GM18867 (cell line): ENCODE measurements around the gene SDF2L1.
"Not testable (repeated sequence)": the region's sequence is repeated elsewhere in the genome, so short reads cannot be mapped to it uniquely, and the experiment has no call there.

Source experiments
- ATAC-seq: cut with Tn5 transposase; IDR thresholded peaks from one replicate; pipeline ENCODE4 v1.9.1; 2021; ENCODE audit warnings: mild to moderate bottlenecking, moderate library complexity; ENCODE audit not compliant: unreplicated experiment

Gene SDF2L1

GRCh38 chr22:21635771-21636510, 6.2 kb upstream of the SDF2L1 start:
- no peak for ATAC-seq

- no peak for ATAC-seq
Measured at GRCh38 chr22:21636629-21637218, 5.4 kb upstream of the SDF2L1 start.

DNA sequence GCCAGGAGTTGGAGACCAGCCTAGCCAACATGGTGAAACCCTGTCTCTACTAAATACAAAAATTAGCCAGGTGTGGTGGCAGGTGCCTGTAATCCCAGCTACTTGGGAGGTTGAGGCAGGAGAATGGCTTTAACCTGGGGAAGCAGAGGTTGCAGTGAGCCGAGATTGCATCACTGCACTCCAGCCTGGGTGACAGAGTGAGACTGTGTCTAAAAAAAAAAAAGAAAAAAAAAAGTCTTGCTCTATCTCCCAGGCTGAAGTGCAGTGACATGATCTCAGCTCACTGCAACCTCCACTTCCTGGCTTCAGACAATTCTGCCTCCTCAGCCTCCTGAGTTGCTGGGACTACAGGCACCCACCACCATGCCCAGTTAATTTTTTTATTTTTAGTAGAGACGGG, 4.7 kb upstream of the SDF2L1 start:
- not testable (repeated sequence) for ATAC-seq

DNA sequence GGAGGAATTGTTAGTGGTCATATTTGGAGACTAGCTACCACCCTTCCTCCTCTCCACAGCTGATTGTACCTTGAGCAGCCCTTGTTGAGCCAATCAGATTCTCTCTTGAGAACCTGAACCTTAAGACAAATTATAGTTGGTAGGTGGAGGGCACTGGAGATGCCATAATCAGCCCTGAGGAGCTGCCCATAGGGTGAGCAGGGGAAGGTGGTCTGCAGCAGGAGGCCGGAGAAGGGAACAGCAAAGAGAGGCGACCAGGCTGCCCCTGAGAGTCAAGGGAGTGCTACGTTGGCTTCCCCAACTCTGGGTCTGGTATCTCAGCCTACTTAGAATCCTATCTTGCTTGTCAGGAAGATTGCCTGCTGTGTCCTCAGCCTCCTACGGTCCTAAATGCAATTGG, 2.7 kb upstream of the SDF2L1 start:
- ATAC-seq: no peak

DNA sequence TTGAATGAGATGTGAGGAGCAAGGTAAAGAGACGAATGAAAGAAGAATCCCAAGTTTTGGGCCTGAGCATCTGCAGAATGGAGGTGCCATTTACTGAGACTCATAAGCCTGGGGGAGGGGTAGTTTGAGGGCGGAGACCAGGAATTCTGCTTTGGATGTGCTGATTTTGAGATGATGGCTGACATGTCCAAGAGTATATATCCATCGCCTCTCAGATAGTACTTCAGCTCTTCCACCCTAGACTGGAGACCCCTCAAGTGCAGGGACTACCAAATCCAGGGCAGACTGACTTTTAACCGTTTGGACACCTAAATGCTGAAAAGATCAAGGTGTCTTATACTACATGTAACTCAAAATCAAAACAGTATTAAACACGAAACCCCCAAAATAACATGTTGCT, 1.3 kb upstream of the SDF2L1 start:
- no peak for ATAC-seq

- peak; percentile 10 for ATAC-seq
Measured at GRCh38 chr22:21641417-21641788, 699 bp upstream of the SDF2L1 start.

- ATAC-seq: no peak
Measured at GRCh38 chr22:21642584-21643448, 714 bp downstream of the SDF2L1 start.

- ATAC-seq: no peak
Measured at GRCh38 chr22:21643533-21644357, 1.6 kb downstream of the SDF2L1 start.

DNA sequence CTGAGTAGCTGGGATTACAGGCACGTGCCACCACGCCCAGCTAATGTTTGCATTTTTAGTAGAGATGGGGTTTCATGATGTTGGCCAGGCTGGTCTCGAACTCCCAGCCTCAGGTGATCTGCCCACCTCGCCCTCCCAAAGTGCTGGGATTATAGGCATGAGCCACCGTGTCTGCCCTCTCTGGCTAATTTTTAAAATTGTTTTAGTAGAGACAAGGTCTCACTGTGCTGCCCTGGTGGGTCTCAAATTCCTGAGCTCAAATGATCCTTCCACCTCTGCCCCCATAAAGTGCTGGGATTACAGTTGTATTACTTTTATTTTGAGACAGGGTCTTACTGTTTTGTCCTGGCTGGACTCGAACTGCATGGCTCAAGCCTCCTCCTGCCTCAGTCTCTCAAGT, 3.4 kb downstream of the SDF2L1 start:
- not testable (repeated sequence) for ATAC-seq

DNA sequence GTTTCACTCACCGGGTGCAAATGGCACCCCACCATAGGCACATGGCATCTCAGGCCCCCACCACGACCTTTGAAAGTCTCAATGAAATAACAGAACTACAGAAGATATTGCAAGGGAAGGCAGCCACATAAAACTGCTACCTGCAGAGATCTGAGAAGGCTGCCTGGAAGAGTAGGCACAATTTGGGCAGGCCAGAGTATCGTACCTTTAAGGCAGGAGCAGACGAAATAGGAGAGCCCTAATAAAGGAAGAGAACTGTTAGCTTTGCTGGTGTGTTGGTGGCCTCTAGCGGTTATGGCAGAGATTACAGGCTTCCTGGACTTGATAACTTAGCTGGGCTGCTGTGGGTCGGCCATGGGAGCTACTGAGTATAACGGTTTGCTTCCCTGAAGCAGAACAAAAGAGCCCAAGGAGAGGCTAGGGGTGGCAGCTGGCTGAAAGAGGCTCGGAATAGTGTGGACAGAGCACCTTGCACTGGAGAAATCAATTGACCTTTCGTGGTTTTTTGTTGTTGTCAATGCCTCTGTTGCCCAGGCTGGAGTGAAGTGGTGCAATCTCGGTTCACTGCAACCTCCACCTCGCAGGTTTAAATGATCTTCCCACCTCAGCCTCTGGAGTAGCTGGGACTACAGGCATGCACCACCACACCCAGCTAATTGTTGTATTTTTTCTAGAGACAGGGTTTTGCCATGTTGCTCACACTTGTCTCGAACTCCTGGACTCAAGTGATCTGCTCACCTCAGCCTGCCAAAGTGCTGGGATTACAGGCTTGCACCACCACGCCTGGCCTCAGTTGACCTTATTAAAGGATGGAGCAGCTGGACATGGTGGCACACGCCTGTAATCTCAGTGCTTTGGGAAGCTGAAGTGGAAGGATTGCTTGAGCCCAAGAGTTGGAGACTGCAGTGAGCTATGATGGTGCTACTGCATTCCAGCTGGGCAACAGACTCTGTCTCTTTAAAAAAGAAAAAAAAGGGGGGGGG, 4.8 kb downstream of the SDF2L1 start:
- ATAC-seq: no peak

GRCh38 chr22:21650280-21650679, 8.2 kb downstream of the SDF2L1 start:
- no peak for ATAC-seq

DNA sequence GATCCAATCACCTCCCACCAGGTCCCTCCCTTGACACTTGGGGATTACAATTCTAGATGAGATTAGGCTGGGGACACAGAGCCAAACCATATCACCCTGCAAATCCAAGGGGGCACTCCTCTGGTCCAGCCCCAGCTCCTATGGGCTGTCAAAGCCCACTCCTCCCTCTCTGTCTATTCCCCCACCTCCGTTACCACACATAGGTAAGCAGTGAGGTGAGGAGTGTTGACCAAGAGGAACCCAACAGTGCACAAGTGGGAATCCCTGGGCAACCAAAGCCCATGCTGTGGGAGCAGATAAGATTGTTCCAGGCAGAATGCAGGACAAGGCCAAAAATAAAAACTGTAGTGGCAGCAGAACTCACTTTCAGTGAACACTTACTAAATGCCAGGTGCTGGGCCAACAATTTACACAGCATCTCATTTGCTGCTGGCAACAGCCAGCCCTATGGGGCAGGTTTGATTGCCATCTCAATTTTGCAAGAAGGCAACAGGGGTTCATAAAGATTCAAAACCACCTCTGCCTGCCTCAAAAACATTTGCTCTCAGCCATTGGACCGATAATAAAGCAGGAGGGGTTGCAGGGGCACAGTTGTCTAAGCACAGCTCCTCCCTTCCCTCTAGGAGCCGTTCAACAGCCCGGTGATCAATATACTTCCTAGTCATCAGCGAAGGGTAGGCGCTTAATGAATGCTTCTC, 8.9 kb downstream of the SDF2L1 start:
- ATAC-seq: no peak

- ATAC-seq: no peak
Measured at GRCh38 chr22:21651521-21652009, 9.5 kb downstream of the SDF2L1 start.

DNA sequence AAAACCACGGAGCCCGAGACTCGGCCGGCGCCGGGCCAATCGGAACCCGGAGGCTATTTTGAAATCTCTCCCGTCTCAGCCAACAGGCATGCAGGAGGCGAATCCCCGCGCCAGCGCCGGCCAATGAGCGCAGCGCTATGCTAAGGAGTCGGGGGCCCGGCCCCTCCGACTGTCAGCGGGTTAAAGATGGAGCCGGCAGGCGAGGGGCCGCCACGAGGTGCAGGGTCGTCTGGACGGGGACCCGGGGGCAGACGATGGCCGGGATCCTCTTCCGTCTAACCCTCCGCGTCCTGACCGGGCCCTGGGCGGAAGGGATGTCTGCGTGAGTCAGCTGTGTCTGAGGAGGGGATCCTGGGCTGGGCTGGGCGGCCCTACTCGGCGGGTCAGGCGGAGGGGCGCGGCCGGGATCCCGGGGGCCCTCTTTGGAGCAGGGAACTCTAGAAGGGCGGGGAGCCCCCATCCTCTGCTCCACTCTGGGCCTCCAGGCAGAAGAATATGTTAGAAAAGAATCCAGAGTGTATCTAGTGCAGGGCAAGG, 10.0 kb downstream of the SDF2L1 start:
- peak; percentile 85 for ATAC-seq

GRCh38 chr22:21652547-21653545, 10.7 kb downstream of the SDF2L1 start:
- ATAC-seq: no peak

DNA sequence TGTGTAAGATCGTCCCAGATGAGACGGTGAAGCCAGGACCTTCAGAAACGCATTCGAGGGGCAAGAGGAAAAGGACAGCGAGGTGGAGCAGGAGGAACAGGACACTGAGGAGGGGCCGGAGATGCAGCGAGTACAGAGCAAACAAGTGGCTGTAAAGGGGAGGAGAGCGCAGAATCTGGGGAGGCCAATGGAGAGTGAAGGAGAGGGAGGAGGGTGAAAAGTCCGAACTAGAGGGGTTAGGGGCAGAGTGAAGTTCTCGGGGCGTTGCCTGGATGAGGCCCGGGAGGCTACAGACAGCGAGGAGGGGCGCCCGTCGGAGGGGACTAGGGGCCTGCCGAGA, 14.9 kb downstream of the SDF2L1 start:
- ATAC-seq: no peak

DNA sequence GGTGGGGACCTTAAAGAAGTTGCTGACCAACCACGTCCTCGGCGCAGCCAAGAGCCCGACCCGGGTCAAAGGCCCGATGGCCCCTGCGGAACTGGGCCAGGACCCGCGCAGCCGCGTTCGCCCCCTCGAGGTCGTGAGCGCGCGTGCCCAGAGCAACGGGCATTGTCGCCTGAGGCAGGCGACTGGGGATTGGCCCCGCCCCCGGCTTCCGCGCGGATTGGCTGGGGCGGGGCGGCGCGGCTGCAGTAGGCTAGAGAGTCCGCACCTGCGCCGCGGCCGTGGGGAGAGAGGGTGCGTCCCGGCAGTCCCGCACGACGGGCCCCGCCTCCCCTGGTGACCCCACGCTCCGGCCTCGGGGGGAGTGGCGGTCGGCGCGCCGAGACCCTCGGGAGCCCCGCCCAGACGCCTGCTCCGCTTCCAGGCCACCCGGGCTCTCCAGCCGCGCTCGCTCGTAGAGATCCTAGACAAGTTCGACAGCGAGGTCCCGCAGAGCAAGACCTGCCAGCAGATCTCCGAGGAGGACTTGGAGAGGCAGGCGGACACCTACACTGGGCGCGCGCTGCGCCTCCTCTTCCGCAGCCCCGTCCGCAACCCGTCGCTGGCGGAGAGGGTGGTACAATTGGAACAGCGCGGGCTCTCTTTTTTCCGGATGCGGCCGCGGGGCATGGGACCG, 15.4 kb downstream of the SDF2L1 start:
- peak; percentile 66 for ATAC-seq
